Heart left ventricle (tissue), 16 donors: ENCODE measurements around the gene KCNQ1. TPM values are rescaled to one million over a fixed set of nuclear protein-coding genes. Genes with fewer than 3 reads are reported as not detected.
A peak's percentile ranks its signal among the peaks of the same experiment; 100 is the strongest.

ENCODE experiments used
- ATAC-seq, 4 donors: fragments of 200-7000 bp; cut with Tn5 transposase; one replicate each; pipeline ENCODE4 v1.9.1; 2020 to 2022; ENCODE audit warnings: moderate library complexity in 4 of 4, mild to moderate bottlenecking in 3 of 4, moderate number of reproducible peaks in 1 of 4
- DNase-seq, 5 donors: peaks; one replicate each; pipeline ENCODE4 v3.0.0-alpha.2; 2020
- H3K27ac ChIP-seq, 12 donors: fragments of 200-600 bp; sonication (generic) in 4 of 12; one replicate each; pipeline versions ENCODE4 v1.5.0 to v1.8.0; 2016 to 2022; ENCODE audit warnings: mild to moderate bottlenecking in 2 of 12
- H3K27me3 ChIP-seq, 9 donors: fragments of 200-600 bp; sonication (generic) in 2 of 9; one replicate each; pipeline versions ENCODE4 v1.5.1 to v1.8.0; 2016 to 2022; ENCODE audit warnings: mild to moderate bottlenecking in 3 of 9
- H3K36me3 ChIP-seq, 9 donors: fragments of 200-600 bp; sonication (generic) in 2 of 9; one replicate each; pipeline versions ENCODE4 v1.5.0 to v1.8.0; 2018 to 2022; ENCODE audit warnings: mild to moderate bottlenecking in 2 of 9
- H3K4me1 ChIP-seq, 12 donors: fragments of 200-600 bp; sonication (generic) in 4 of 12; one replicate each; pipeline versions ENCODE4 v1.5.0 to v1.8.0; 2016 to 2022; ENCODE audit warnings: mild to moderate bottlenecking in 3 of 12
- H3K4me3 ChIP-seq, 12 donors: fragments of 200-600 bp; sonication (generic) in 4 of 12; one replicate each; pipeline versions ENCODE4 v1.5.0 to v1.8.0; 2017 to 2022; ENCODE audit warnings: mild to moderate bottlenecking in 9 of 12, moderate library complexity in 4 of 12
- H3K9me3 ChIP-seq, 12 donors: fragments of 200-600 bp; sonication (generic) in 4 of 12; one replicate each; pipeline versions ENCODE4 v1.5.0 to v1.8.0; 2016 to 2022; ENCODE audit warnings: mild to moderate bottlenecking in 1 of 12
- CTCF ChIP-seq, 12 donors: fragments of 200-600 bp; sonication (generic) in 4 of 12; IDR thresholded peaks; one replicate each; pipeline versions ENCODE4 v1.5.0 to v1.8.0; 2018 to 2022; ENCODE audit warnings: antibody characterized with exemption in 12 of 12, mild to moderate bottlenecking in 5 of 12
- POLR2A ChIP-seq, 2 donors: fragments of 450-650 bp; IDR thresholded peaks; one replicate each; pipeline ENCODE4 v1.6.1; 2017; ENCODE audit warnings: antibody characterized with exemption in 2 of 2, mild to moderate bottlenecking in 2 of 2, moderate library complexity in 2 of 2
- WGBS, 4 donors: extraction: QIAGEN DNeasy Blood & Tissue Kit in 2 of 4; methylation state at CpG; one replicate each; pipeline versions ENCODE4 v1.1.5 to v1.1.7; 2013 to 2018; 5-methylcytosine and 5-hydroxymethylcytosine counted together
- intact Hi-C, 10 donors: fragments of 100-400 bp; cut with DNase I; formaldehyde crosslinking; loops; one replicate each; pipeline versions ENCODE4 v1.11.1 to v1.14.2; 2022
- polyA plus RNA-seq, 2 donors: library from polyadenylated mRNA; stranded (reverse); fragments of 200-250 nt; gene quantifications; one replicate each; pipeline ENCODE4 v1.2.3, GENCODE V29; 2013
- total RNA-seq, 9 donors: library from RNA; depleted of rRNA in 2 of 9; stranded (reverse); fragments of >200 nt in 2 of 9; fragmentation: NEBNext Ultra II Directional in 3 of 9; extraction: Animal tissue kit (Norgen Biotek cat#: 25700) in 3 of 9; gene quantifications; one replicate each; pipeline versions ENCODE4 v1.1.0 to v1.2.4, GENCODE V29; 2016 to 2023
- donor health status: ischemic (EF 13 %, LVEDD 7.1; RV severe dilation, severe dysfunction).
- donor health status: healthy with polysubstance abuse.
- donor health status: DM: no; HTN: yes; CAD: no.
- donor health status: DM: no; HTN: no; CAD: no.
- donor health status: ischemic (EF 25% LVEDD 6.9; RV normal size, moderate dysfunction).
- donor health status: ischemic (EF 25% LVEDD 5.7; RV mildly dilated, moderate dysfunction).
- donor health status: healthy.
- donor health status: DM: yes; HTN: yes; CAD: no.
- donor health status: ischemic (EF 35%, LVEDD 5.7; RV mildly dilated, moderate dysfunction).
- donor health status: nonischemic (EF 11% LVEDD 7.7; RV severe dilation, severe dysfunction).
- donor health status: DM: yes; HTN: yes; CAD: no.
- donor health status: PGD.
- donor health status: ischemic (EF 29% LVEDD 5.4; RV normal size, mild dysfunction).
- donor health status: nonischemic (EF 23%, LVEDD 6.1; RV moderate dilation, normal function).

KCNQ1 gene
- total and polyA plus RNA-seq, 11 donors: 18.6 to 42.4 (median 31.4) TPM

- TF ChIP-seq POLR2A (IDR thresholded peaks at IDR 0.05) (no peak), CTCF (IDR thresholded peaks at IDR 0.05) (no peak)
- DNase-seq: peak; percentile 8 to 57 (median 31)
- H3K4me1 ChIP-seq: peaks cover 20 to 49% (median 41%) of the 10 kb centered on the region in 12 donors
- peak in 3 of 4 donors; percentile 1 to 5 (median 3) for ATAC-seq
- H3K27me3 ChIP-seq: no peaks in the 10 kb centered on the region
- 59 to 78% (median 65%) methylated on average over 15 to 27 of the region's 27 CpGs for WGBS, 4 donors
- peak overlapping the region; percentile 63 to 99 (median 90) for H3K27ac ChIP-seq
- H3K9me3 ChIP-seq: no peaks in the 10 kb centered on the region
- no peaks in the 10 kb centered on the region for H3K36me3 ChIP-seq
- H3K4me3 ChIP-seq: peak overlapping the region in 3 of 12 donors; percentile 11 to 33 (median 32)
- intact Hi-C loops: loop anchor here in 2 of 10 donors (2.0 to 10.0 kb wide), 3 partner anchors 76 to 233 kb away; partner anchors contain the start of gene CDKN1C (in 1 of the 2)
Observed at GRCh38 chr11:2777871-2778629, 333.2 kb downstream of the KCNQ1 start.

GRCh38 chr11:2778630-2779498, 334.1 kb downstream of the KCNQ1 start:
- intact Hi-C loops: loop anchor here in 2 of 10 donors (2.0 to 10.0 kb wide), 3 partner anchors 77 to 234 kb away; partner anchors contain the start of gene CDKN1C (in 1 of the 2)
- H3K27me3 ChIP-seq: no peaks in the 10 kb centered on the region
- 14 to 34% (median 25%) methylated on average over 10 to 28 of the region's 28 CpGs for WGBS, 4 donors
- peak overlapping the region in 5 of 12 donors; percentile 20 to 37 (median 32) for H3K4me3 ChIP-seq
- H3K36me3 ChIP-seq: no peaks in the 10 kb centered on the region
- H3K9me3 ChIP-seq: no peaks in the 10 kb centered on the region
- TF ChIP-seq CTCF (IDR thresholded peaks at IDR 0.05) (peak in 9 of 12 donors; percentile 16 to 46 (median 35)), POLR2A (IDR thresholded peaks at IDR 0.05) (no peak)
- H3K4me1 ChIP-seq: peaks cover 20 to 49% (median 41%) of the 10 kb centered on the region in 12 donors
- ATAC-seq: peak; percentile 86 to 91 (median 88)
- peak overlapping the region; percentile 63 to 99 (median 90) for H3K27ac ChIP-seq
- DNase-seq: peak; percentile 80 to 94 (median 83)

- intact Hi-C loops: loop anchor here in 2 of 10 donors (2.0 to 10.0 kb wide), 3 partner anchors 77 to 235 kb away; partner anchors contain the start of gene CDKN1C (in 1 of the 2)
- H3K27ac ChIP-seq: peak overlapping the region; percentile 63 to 99 (median 90)
- H3K4me3 ChIP-seq: peak overlapping the region in 1 of 12 donors; percentile 37
- H3K9me3 ChIP-seq: no peaks in the 10 kb centered on the region
- H3K27me3 ChIP-seq: no peaks in the 10 kb centered on the region
- ATAC-seq (no peak), DNase-seq (peak in 1 of 5 donors; percentile 18)
- no peaks in the 10 kb centered on the region for H3K36me3 ChIP-seq
- H3K4me1 ChIP-seq: peaks cover 20 to 49% (median 41%) of the 10 kb centered on the region in 12 donors
- TF ChIP-seq POLR2A (IDR thresholded peaks at IDR 0.05): no peak
- TF ChIP-seq CTCF (IDR thresholded peaks at IDR 0.05): no peak
- WGBS, 4 donors: 43 to 53% (median 49%) methylated on average over 10 to 11 of the region's 11 CpGs
Observed at GRCh38 chr11:2779499-2779980, 334.7 kb downstream of the KCNQ1 start.
